Measurements from ENCODE around the gene TMEM181.

- TF ChIP-seq CTCF (IDR thresholded peaks at IDR 0.05) (no peak), POLR2A (IDR thresholded peaks at IDR 0.05) (no peak)
Observed at GRCh38 chr6:158680481-158680880, 120.6 kb downstream of the TMEM181 start.

Data from breast epithelium (tissue), 3 donors.